SIG-M5 treated with dmso at 0.1 percent for 504 hours (cell line): ENCODE data around the gene AQP12A.
"Not testable (repeated sequence)": the region's sequence is repeated elsewhere in the genome, so short reads cannot be mapped to it uniquely, and the experiment has no call there.

Experiments
- DNase-seq: peaks from one replicate; lab custom pipeline; 2025; ENCODE audit not compliant: unreplicated experiment; lab: John Stamatoyannopoulos, UW

AQP12A gene

GRCh38 chr2:240655931-240656886, 35.5 kb upstream of the AQP12A start:
- peak; percentile 11 for DNase-seq

GRCh38 chr2:240659883-240660282, 31.8 kb upstream of the AQP12A start:
- DNase-seq = not testable (repeated sequence)

DNA sequence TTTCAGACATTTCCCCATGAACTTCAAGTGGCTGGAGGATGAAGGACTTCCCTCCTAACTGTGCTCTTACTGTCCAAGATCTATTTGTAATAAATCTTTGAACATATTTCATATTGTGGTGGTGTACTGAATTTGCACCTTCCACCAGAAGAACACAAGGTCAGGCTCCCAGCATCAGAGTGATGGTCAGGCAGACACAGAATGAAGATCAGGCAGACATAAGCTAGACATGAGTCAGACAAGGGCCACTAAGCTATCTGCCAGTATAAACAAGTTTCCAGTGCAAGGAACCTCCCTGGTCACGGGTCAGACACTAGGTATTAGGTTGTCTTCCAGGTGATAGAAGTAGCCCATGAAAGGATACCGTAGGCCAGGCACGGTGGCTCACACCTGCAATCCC, 29.0 kb upstream of the AQP12A start:
- DNase-seq = no peak

- DNase-seq = no peak
These were observed 28.0 kb upstream of the AQP12A start for GRCh38 chr2:240663546-240664190.

DNA sequence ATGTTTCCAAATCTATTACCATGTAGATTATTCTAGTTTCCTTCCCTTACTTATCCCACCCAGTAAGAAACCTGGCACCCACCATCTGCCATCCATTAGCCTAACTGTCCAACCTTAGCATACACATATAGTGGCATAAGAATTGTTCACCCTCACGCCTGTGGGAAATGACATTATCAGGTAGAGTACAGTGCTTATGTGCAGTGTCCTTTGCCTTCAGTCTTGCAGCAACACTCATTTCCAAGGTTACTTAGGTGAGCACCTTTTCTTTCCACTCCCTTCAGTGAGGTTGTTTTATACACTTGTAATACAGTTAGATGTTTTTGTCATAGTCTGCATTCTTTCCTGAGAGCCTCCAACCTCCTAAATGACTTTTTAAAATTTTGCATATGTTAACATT, 27.0 kb upstream of the AQP12A start:
- DNase-seq = no peak

GRCh38 chr2:240670402-240670801, 21.3 kb upstream of the AQP12A start:
- DNase-seq = no peak

DNA sequence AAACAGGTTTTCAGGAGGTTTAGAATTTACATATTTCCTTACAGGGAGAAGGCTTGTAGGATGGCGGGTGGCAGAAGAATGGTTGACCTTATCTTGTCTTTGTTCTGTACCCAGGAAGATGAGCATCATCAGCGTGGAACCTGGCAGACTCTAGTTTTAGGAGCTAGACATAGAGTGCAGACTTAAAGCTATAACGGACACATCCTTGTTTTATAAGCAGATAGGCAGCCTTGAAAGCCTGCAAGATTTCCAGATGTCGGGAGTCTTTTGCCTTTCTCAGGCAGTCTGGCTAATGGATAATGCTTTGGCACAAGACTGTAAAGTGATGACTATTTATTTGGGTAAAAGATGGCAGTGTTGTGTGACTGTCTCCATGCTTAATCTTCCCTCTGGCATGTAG, 20.7 kb upstream of the AQP12A start:
- no peak for DNase-seq

DNA sequence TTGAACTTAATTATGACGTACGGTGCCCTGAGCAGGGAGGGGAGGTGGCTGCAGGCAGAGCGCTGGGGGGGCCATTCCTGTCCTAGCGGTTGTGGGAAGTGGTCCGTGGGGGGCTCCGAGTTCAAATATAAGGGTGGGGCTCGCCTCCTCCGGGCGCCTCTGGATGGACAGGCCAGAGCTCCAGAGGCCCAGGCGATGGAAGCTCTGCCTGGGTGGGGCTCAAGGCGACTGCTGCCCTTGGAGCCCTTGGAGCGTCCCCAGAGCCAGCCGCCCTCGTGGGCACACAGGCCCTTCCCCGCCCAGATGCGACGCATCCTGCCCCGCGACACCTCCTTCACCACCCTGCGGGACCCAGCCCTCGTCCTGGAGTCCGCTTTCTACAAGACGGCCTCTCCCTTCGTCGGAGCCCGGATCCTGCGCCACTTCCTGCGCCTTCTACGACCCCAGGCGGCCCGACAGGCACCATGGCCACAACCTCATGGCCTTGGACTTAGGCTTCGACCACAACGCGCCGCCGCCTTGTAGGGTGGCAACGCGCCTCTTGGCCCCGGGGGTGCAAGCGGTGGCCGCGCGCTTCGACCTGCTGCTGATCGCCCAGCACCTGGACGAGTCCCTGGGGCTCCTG, 19.5 kb upstream of the AQP12A start:
- no peak for DNase-seq

DNA sequence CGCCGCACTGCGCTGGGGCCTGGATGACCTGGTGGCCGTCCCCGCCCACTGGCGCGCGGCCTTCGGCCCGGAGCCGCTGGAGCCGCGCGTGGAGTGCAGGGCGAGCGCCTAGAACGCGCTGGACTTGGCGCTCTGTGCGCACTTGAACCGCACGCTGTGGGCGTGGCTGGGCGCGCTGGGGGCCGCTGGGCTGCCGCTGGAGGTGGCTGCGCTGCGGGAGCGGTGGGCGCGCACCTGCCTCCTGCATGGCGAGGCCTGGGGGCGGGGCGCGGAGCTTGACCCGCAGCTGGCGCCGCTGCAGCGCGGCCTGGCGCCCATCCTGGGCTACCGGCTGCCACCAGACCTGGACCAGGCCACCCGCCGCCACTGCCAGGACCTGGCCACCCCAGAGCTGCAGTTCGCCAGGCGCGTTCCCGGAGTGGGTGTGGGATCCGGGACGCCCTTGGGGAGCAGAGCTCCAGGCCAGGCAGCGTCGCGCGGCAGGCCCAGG, 18.9 kb upstream of the AQP12A start:
- DNase-seq = no peak

DNA sequence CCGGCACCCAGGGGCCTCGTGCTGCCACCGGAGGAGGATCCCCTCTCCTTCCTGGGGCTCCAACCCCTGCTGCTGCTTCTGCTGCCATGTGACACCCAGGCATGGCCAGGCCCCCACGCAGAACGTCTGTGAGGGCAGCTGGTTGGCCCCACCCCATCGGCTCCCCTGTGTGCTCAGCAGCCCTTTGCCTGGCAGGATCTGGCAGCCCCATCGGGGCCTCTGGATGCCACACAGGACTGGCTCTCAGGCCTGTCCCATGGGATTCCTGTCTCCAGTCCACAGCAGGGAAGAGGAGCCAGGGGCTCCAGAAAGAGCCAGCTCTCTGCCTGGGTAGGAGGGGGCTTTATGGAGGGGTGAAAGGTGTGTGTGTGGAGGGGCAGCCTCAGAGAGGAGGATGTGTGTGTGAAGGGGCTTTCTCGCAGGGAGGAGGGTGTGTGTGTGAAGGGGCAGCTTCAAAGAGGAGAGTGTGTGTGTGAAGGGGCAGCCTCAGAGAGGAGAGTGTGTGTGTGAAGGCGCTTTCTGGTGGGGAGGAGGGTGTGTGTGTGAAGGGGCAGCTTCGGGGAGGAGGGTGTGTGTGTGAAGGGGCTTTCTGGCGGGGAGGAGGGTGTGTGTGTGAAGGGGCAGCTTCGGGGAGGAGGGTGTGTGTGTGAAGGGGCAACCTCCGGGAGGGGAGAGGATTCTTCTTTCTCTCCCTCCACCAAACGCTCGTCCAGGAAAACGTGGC, 17.0 kb upstream of the AQP12A start:
- not testable (repeated sequence) for DNase-seq

DNA sequence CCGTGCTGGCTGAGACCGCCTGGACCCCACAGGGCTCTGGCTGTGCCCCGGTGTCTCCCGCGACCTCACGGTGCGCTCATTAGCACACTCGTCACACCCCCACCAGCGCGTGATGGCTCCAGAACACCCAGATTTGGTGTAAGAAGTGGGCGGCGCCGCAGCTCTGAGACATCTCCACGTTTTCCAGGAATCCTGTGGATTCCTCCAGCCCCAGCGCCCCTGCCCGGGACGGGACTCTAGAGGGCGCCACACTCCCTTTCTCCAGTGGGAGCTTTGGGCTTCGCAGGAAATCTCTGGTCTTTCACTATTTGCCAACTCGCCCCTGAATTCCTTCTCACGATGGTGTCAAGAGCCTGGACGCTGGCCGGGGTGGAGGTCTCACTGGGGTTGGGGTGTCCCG, 16.3 kb upstream of the AQP12A start:
- not testable (repeated sequence) for DNase-seq

- DNase-seq = not testable (repeated sequence)
These were observed 13.6 kb upstream of the AQP12A start for GRCh38 chr2:240678043-240678442.

DNA sequence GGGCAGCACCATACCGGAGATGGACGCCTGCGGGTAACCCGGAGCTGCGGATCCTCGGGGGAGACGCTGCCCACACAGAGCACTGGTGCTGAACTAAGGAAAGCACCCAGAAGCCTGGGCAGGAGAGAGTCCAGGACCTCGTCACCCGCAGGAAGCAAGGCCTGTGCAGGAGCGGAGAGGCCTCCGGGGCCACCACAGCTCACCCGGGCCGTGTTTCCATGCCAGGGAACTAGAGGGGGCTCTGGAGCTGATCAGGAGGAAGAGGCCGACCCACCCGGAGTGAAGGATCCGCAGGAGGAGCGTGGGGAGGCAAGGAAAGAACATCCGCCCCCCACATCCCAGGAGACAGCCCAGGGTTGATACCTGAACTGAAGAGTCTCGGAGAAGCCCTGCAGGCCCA, 12.8 kb upstream of the AQP12A start:
- DNase-seq = not testable (repeated sequence)

GRCh38 chr2:240680185-240680584, 11.5 kb upstream of the AQP12A start:
- not testable (repeated sequence) for DNase-seq

GRCh38 chr2:240682431-240683224, 9.0 kb upstream of the AQP12A start, which contains the start of gene AQP12B:
Gene AQP12B (minus strand): TSS chr2:240682885. CDS start chr2:240682837, 48 bp downstream.
- DNase-seq = not testable (repeated sequence)

- DNase-seq = not testable (repeated sequence)
These were observed 8.2 kb upstream of the AQP12A start for GRCh38 chr2:240683329-240683979.

DNA sequence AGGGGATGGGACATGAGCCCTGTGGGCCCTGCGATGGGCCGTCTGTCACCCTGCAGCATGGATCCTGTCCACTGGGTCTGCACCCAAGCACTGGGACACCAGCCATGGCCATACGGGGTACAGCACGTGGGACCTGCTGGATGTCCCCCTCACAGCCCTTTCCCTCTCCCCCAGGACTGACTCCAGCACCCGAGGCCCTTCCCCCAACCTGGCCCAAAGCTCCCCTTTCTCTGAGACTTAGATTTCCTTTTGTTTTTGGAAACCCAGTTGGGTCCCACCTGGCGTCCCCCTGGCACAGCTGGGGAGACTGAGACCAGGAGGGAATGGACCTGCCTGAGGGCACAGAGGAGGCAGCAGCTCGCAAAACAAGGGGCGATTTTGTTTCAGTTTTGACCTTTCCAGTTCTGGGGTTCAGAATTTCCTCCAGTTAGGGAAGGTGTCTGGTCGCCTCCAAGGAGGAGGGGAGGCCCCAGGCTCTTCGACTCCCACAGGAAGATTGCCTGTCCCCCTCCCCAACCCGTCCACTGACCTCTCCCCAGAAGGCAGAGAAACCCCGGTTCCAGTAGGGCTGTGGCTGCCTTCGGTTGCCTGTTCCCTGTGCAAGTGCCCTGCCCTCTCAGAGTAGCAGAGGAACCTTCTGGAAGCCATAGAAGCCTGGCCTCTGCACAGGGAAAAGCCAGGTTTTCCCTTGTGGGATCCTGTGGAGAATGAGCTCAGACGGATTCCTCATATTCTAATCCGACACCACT, 7.5 kb upstream of the AQP12A start:
- DNase-seq = not testable (repeated sequence)

DNA sequence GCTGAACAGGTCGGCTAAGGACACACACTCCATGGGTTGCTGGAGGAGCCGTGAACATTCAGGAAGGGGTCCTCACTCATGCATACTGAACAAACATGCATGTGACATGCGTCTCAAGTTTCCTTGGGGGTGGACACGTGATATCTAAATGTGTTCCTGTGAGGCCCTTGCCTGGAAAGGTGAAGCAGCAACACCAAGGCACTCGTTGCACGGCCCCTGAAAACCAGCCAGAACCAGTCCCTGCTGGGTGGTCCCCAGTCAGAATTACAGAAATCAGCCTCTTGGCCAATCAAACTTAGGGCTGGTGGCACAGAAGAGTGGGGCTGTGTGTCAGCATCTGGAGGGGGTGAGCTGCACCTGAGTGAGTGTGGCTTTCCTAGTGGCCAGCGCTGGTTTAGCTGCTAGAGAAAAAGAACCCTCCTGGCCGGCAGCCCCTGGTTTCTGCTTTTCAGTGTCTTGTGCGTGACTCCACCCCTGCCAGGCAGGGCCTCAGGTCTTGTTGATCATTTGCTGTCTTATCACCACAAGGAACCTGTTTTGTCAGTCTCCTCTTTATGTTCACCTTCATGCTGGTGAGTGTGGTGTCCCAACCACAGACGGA, 5.8 kb upstream of the AQP12A start:
- DNase-seq = no peak
